Lung (tissue), 12 donors: ENCODE results near the gene COBLL1. TPM values are rescaled to one million over a fixed set of nuclear protein-coding genes. Genes with fewer than 3 reads are reported as not detected.

Source experiments
- ATAC-seq: fragments of 200-7000 bp; cut with Tn5 transposase; one replicate; pipeline ENCODE4 v1.9.1; 2020; ENCODE audit warnings: moderate number of reproducible peaks; ENCODE audit not compliant: insufficient read depth, low FRiP score
- DNase-seq, 3 donors: peaks; one replicate each; pipeline ENCODE4 v3.0.0-alpha.2; 2013 to 2017
- H3K27ac ChIP-seq, 2 donors: one replicate each; pipeline ENCODE4 v1.5.1; 2013; ENCODE audit warnings: mild to moderate bottlenecking in 2 of 2, moderate library complexity in 2 of 2, control low read depth in 1 of 2, inconsistent platforms in 1 of 2, low read depth in 1 of 2, low read length in 1 of 2
- H3K27me3 ChIP-seq, 3 donors: one replicate each; pipeline ENCODE4 v1.5.1; 2013; ENCODE audit warnings: low read length in 2 of 3; ENCODE audit not compliant: control insufficient read depth in 3 of 3, insufficient read depth in 3 of 3
- H3K36me3 ChIP-seq, 4 donors: one replicate each; pipeline ENCODE4 v1.5.1; 2013; ENCODE audit warnings: low read length in 4 of 4, mild to moderate bottlenecking in 1 of 4, moderate library complexity in 1 of 4; ENCODE audit not compliant: control insufficient read depth in 4 of 4, insufficient read depth in 4 of 4
- H3K4me1 ChIP-seq, 5 donors: one replicate each; pipeline ENCODE4 v1.5.1; 2013; ENCODE audit warnings: low read length in 5 of 5, mild to moderate bottlenecking in 2 of 5, moderate library complexity in 1 of 5; ENCODE audit not compliant: control insufficient read depth in 5 of 5, insufficient read depth in 5 of 5
- H3K4me3 ChIP-seq: one replicate; pipeline ENCODE4 v1.5.1; 2013; ENCODE audit warnings: mild to moderate bottlenecking, control low read depth, moderate library complexity
- H3K9ac ChIP-seq, 2 donors: one replicate each; pipeline ENCODE4 v1.5.1; 2013; ENCODE audit warnings: low read length in 2 of 2, control low read depth in 1 of 2; ENCODE audit not compliant: insufficient read depth in 1 of 2
- H3K9me3 ChIP-seq, 4 donors: one replicate each; pipeline ENCODE4 v1.5.1; 2013; ENCODE audit warnings: low read length in 3 of 4, mild to moderate bottlenecking in 1 of 4, moderate library complexity in 1 of 4; ENCODE audit not compliant: control insufficient read depth in 4 of 4, insufficient read depth in 3 of 4
- CTCF ChIP-seq: IDR thresholded peaks from 2 replicates; pipeline ENCODE4 v1.5.1; 2012; ENCODE audit warnings: mild to moderate bottlenecking; ENCODE audit errors: control extremely low read depth, extremely low read depth
- WGBS, 2 donors: extraction: QIAGEN DNeasy Blood & Tissue Kit; methylation state at CpG; one replicate each; pipeline ENCODE4 v1.1.7; 2013; 5-methylcytosine and 5-hydroxymethylcytosine counted together
- polyA plus RNA-seq, 2 donors: library from polyadenylated mRNA; stranded (reverse); fragments of 200-250 nt; gene quantifications; one replicate each; pipeline ENCODE4 v1.2.1, GENCODE V29; 2013
- total RNA-seq, 2 donors: library from RNA; depleted of rRNA in 1 of 2; stranded (reverse); fragments of >200 nt in 1 of 2; gene quantifications; one replicate each; pipeline ENCODE4 v1.2.1, GENCODE V29; 2014 to 2021
- donor health status: control.
- donor health status: control.
- donor health status: Bipolar disorder and iron deficiency.
- donor health status: healthy.
- donor health status: DM: yes; HTN: yes; CAD: no.

Gene COBLL1
- total and polyA plus RNA-seq, 4 donors = 13.0 to 86.5 (median 53.7) TPM

GRCh38 chr2:164887434-164888144 is 46.0 kb upstream of the COBLL1 start:
- Histone ChIP-seq H3K36me3 (no peaks in the 10 kb centered on the region), H3K27ac (no peak overlapping the region), H3K27me3 (no peaks in the 10 kb centered on the region), H3K9ac (no peak overlapping the region), H3K4me1 (no peaks in the 10 kb centered on the region), H3K9me3 (no peaks in the 10 kb centered on the region), H3K4me3 (no peak overlapping the region)
- no peak for DNase-seq
- WGBS, 2 donors = 75 to 76% methylated on average over 4 of the region's 4 CpGs
- no peak for TF ChIP-seq CTCF
- no peak for ATAC-seq

DNA sequence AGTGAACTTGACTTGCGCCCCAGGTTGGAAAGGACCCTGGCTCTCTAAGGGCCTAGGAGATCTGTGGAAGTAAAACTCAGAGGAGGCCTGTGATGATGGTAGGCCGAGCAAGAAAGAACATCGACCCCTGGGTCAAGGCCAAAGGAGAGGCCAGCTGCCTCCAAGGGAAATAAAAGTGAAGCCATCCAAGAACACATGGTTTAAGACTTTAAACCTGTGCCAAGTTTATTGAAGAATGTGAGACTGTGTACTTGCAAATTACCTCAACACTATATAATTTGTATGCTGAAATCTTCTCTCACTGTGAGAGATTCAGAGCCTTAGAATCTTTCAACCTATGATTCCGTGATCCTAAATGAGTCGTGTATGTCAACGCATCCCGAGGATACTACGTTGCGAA is 40.7 kb upstream of the COBLL1 start:
- Histone ChIP-seq H3K9me3 (no peaks in the 10 kb centered on the region), H3K4me3 (no peak overlapping the region), H3K27me3 (no peaks in the 10 kb centered on the region), H3K9ac (no peak overlapping the region), H3K36me3 (no peaks in the 10 kb centered on the region), H3K4me1 (no peaks in the 10 kb centered on the region), H3K27ac (no peak overlapping the region)
- TF ChIP-seq CTCF = no peak
- DNase-seq (no peak), ATAC-seq (no peak)
- WGBS, 2 donors = 79 to 88% methylated on average over 9 of the region's 9 CpGs

- DNase-seq (no peak), ATAC-seq (no peak)
- no peaks in the 10 kb centered on the region for H3K9me3 ChIP-seq
- 85 to 94% methylated on average over 1 of the region's 1 CpG for WGBS, 2 donors
- no peaks in the 10 kb centered on the region for H3K36me3 ChIP-seq
- TF ChIP-seq CTCF = no peak
- H3K4me1 ChIP-seq = no peaks in the 10 kb centered on the region
- H3K27ac ChIP-seq = no peak overlapping the region
- no peak overlapping the region for H3K9ac ChIP-seq
- no peak overlapping the region for H3K4me3 ChIP-seq
- no peaks in the 10 kb centered on the region for H3K27me3 ChIP-seq
Measured at GRCh38 chr2:164881524-164881923, 39.9 kb upstream of the COBLL1 start.
